ENCODE results near the gene ACACA. TPM values are rescaled to one million over a fixed set of nuclear protein-coding genes. Genes with fewer than 3 reads are reported as not detected.

The ACACA gene
- total and polyA plus RNA-seq, 8 donors, result 9.1 to 31.6 (median 13.1) TPM

- Histone ChIP-seq H3K27me3 (no peaks in the 10 kb centered on the region), H3K9me3 (no peaks in the 10 kb centered on the region), H3K27ac (no peak overlapping the region), H3K4me1 (no peaks in the 10 kb centered on the region), H3K36me3 (peaks cover 0 to 18% (median 0%) of the 10 kb centered on the region in 3 donors), H3K4me3 (no peak overlapping the region)
- DNase-seq, result no peak
- TF ChIP-seq CTCF (IDR thresholded peaks at IDR 0.05), result no peak
- 89 to 92% methylated on average over 1 of the region's 1 CpG for WGBS, 2 donors
- intact Hi-C loops (cut with DNase I), result no loop called here
- no peak for ATAC-seq
- FAIRE-seq, result no peak
Measured at GRCh38 chr17:37230633-37231032, 176.0 kb downstream of the ACACA start.

- peaks cover 0 to 4% (median 0%) of the 10 kb centered on the region in 4 donors for H3K9me3 ChIP-seq
- H3K27me3 ChIP-seq, result no peaks in the 10 kb centered on the region
- peaks cover 0 to 13% (median 3%) of the 10 kb centered on the region in 3 donors for H3K36me3 ChIP-seq
- no peak for FAIRE-seq
- TF ChIP-seq CTCF (IDR thresholded peaks at IDR 0.05), result no peak
- ATAC-seq, result no peak
- no peak overlapping the region for H3K27ac ChIP-seq
- DNase-seq, result no peak
- no peak overlapping the region for H3K4me3 ChIP-seq
- WGBS, 2 donors, result 79 to 83% methylated on average over 4 of the region's 4 CpGs
- no peaks in the 10 kb centered on the region for H3K4me1 ChIP-seq
- intact Hi-C loops (cut with DNase I), result no loop called here
Measured at GRCh38 chr17:37225465-37225864, 181.2 kb downstream of the ACACA start.

GRCh38 chr17:37221865-37222264 lies 184.8 kb downstream of the ACACA start:
- no peak overlapping the region for H3K4me3 ChIP-seq
- FAIRE-seq (no peak), DNase-seq (no peak), ATAC-seq (no peak)
- H3K4me1 ChIP-seq, result no peaks in the 10 kb centered on the region
- WGBS, 2 donors, result 74 to 87% methylated on average over 2 of the region's 2 CpGs
- TF ChIP-seq CTCF (IDR thresholded peaks at IDR 0.05), result no peak
- no peak overlapping the region for H3K27ac ChIP-seq
- peaks cover 0 to 4% (median 0%) of the 10 kb centered on the region in 4 donors for H3K9me3 ChIP-seq
- intact Hi-C loops (cut with DNase I), result no loop called here
- H3K36me3 ChIP-seq, result peaks cover 0 to 17% (median 3%) of the 10 kb centered on the region in 3 donors
- H3K27me3 ChIP-seq, result no peaks in the 10 kb centered on the region

GRCh38 chr17:37220607-37220953 lies 186.1 kb downstream of the ACACA start:
- H3K9me3 ChIP-seq, result peaks cover 0 to 4% (median 0%) of the 10 kb centered on the region in 4 donors
- no peak overlapping the region for H3K27ac ChIP-seq
- H3K27me3 ChIP-seq, result no peaks in the 10 kb centered on the region
- WGBS, 2 donors, result 39 to 59% methylated on average over 1 of the region's 1 CpG
- FAIRE-seq (no peak), ATAC-seq (no peak), DNase-seq (no peak)
- no peak overlapping the region for H3K4me3 ChIP-seq
- peaks cover 0 to 17% (median 3%) of the 10 kb centered on the region in 3 donors for H3K36me3 ChIP-seq
- intact Hi-C loops (cut with DNase I), result no loop called here
- H3K4me1 ChIP-seq, result no peaks in the 10 kb centered on the region
- no peak for TF ChIP-seq CTCF (IDR thresholded peaks at IDR 0.05)

GRCh38 chr17:37219876-37220606 lies 186.6 kb downstream of the ACACA start:
- no peaks in the 10 kb centered on the region for H3K4me1 ChIP-seq
- DNase-seq, result no peak
- no peaks in the 10 kb centered on the region for H3K27me3 ChIP-seq
- H3K4me3 ChIP-seq, result no peak overlapping the region
- WGBS, 2 donors, result 89 to 95% methylated on average over 5 of the region's 5 CpGs
- H3K36me3 ChIP-seq, result peaks cover 0 to 17% (median 0%) of the 10 kb centered on the region in 3 donors
- FAIRE-seq, result no peak
- no peak overlapping the region for H3K27ac ChIP-seq
- ATAC-seq, result no peak
- intact Hi-C loops (cut with DNase I), result no loop called here
- H3K9me3 ChIP-seq, result peaks cover 0 to 4% (median 0%) of the 10 kb centered on the region in 4 donors
- no peak for TF ChIP-seq CTCF (IDR thresholded peaks at IDR 0.05)
